Stimulated activated CD4-positive, alpha-beta T cell treated with anti-CD3 and anti-CD28 coated beads, Interleukin-1b, Interleukin-23, amount 100 ng/mL, for 48 hours (primary cell): ENCODE results near the gene GPHB5.
"Not testable (repeated sequence)": the region's sequence is repeated elsewhere in the genome, so short reads cannot be mapped to it uniquely, and the experiment has no call there.

Experiments
- DNase-seq: peaks from one replicate; pipeline ENCODE4 v3.0.0-alpha.2; 2020

GPHB5 gene

DNA sequence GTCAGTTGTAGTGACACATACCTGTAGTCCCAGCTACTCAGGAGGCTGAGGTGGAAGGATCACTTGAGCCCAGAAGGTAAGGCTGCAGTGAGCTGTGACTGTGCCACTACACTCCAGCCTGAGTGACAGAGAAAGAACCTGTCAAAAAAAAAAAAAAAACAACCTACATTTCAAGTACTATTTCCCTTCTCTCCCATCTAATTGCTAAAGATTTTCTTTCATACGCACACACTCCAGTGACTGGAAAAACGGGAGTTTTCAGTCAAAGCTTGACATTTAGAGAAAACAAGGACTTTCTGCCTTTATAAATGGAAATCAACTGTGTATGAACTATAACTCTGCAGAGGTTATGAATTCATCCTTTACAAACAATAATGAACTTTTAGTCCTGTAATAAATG, 25.9 kb downstream of the GPHB5 start:
- no peak for DNase-seq

DNA sequence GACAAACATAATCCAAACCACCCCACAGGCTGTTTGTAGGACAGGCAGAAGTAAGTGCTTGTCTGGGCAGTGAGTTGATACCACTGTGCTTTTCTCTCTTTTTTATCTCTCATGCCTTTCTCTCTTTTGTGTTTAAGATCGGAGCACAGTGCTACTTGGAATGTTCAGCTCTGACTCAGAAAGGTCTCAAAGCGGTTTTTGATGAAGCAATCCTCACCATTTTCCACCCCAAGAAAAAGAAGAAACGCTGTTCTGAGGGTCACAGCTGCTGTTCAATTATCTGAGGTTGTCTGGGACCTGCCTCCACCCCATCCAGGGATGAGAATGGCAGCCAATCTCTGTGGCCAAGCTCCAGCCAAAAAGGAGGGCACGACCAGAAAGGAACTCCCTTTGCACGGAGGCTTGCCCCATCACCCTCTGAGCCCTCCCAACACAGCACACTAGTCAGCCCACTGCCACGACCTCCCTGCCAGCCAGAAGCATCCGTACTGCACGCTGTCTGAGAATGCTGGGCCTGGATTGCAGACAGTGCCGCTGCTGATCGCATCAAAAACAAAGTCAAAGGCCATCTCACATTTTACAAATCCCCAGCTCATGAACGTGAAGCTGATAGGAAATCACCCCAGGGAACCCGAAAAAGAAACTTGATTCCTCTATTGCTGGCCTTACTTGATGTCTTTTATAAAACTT, 27.8 kb downstream of the GPHB5 start:
- DNase-seq: no peak

DNA sequence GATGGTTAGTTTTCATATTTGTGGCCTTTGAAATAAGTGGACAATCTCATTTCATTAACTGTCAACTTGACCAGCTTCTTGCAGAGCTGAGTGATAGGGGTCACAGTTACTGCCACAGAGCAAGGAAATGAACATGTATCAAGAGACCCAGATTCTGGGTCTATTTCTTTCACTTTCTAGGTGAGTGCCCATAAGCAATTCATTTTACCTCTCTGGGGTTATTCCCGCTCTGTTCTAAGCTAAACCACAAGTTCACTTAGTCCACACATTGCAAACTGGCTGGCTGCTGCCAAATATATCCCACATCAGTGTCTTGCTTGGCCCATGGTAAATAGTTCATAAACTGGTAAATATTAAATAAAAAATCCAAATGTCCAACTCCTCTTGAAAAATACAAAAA, 29.9 kb downstream of the GPHB5 start:
- no peak for DNase-seq

- no peak for DNase-seq
Observed at GRCh38 chr14:63287666-63288483, 30.9 kb downstream of the GPHB5 start.

- no peak for DNase-seq
Observed at GRCh38 chr14:63286071-63286470, 32.7 kb downstream of the GPHB5 start.

GRCh38 chr14:63283884-63284248, 34.9 kb downstream of the GPHB5 start:
- no peak for DNase-seq

GRCh38 chr14:63282997-63283883, 35.5 kb downstream of the GPHB5 start:
- DNase-seq: no peak

DNA sequence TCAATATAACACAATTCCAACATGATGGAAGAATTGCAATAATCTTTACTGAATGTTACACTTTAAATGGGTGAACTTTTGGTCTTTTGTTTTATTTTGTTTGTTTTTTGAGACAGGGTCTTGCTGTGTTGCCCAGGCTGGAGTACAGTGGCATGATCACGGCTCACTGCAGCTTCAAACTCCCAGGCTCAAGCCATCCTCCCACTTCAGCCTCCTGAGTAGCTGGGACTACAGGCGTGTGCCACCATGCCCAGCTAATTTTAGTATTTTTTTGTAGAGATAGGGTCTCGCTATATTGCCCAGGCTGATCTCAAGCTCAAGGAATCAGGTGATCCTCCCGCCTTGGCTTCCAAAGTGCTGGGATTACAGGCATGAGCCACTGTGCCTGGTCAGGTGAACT, 38.8 kb downstream of the GPHB5 start:
- DNase-seq: not testable (repeated sequence)

DNA sequence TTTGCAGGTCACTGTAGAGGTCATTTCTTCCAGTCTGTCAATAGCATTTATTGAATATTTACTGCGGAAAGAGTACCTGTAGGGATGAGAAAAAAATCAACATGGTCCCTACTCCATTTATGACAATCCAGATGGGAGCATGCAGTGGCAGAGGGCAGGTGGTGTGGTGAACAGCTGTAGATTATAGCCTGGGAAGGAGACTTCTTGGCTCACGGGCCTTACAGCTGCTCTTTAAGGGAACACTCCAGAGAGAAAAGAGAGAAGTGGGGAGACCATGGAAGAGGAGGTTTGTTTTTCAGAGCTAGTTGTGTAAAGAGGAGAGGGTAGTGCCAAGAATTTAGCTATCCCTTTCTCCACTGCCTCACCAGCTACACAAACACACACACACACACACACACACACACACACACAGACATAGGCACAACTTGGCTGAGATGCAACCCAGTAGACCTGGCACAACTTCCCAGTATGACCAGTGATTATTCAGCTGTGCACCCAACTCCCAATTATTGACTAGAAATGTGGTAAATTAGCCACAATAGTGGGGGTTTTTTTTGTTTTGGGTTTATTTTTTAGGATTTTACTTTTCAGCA, 41.0 kb downstream of the GPHB5 start:
- no peak for DNase-seq

- no peak for DNase-seq
Observed at GRCh38 chr14:63276492-63277342, 42.0 kb downstream of the GPHB5 start.

- DNase-seq: no peak
Observed at GRCh38 chr14:63276016-63276415, 42.7 kb downstream of the GPHB5 start.

DNA sequence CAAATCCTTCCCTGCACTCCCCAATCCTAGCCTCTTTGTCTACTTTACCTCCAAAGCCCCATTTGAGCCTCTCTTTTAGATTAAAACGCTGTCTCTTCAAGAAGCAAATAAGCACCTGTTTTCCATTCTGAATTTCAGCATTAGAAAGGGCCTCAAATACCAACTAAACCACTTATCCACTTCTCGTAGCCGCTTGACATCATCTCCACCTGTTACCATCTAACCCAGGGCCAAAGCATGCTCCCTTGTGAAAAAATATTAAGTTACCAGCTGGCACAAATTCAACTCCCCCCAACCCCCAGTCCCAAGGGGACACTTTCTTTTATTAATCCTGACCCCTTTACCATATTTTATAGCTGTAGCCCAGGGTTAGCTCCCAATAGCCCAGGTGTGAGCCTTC, 43.1 kb downstream of the GPHB5 start:
- no peak for DNase-seq

GRCh38 chr14:63273717-63274655, 44.7 kb downstream of the GPHB5 start:
- no peak for DNase-seq

DNA sequence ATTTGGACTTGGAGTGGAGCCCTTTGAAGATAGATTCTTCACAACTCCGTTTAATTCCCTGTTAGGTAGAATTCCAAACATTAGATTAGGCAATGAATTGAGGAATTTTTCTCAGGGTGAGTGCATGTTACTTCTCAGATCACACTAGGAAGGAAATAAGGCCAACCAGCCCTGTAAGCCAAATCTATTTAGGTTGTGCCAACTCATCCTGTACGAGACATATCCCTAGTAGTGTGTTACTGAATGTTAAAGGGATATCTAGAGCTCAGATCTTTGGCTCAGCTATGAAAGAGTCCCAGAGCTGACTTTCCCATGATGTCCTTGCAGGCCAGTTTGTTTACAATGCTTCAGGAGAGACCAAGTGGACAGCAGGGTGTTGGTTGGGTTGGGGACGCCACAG, 45.6 kb downstream of the GPHB5 start:
- DNase-seq: no peak

GRCh38 chr14:63269561-63270225, 49.0 kb downstream of the GPHB5 start:
- no peak for DNase-seq

GRCh38 chr14:63268771-63269170, 50.0 kb downstream of the GPHB5 start:
- DNase-seq: no peak

DNA sequence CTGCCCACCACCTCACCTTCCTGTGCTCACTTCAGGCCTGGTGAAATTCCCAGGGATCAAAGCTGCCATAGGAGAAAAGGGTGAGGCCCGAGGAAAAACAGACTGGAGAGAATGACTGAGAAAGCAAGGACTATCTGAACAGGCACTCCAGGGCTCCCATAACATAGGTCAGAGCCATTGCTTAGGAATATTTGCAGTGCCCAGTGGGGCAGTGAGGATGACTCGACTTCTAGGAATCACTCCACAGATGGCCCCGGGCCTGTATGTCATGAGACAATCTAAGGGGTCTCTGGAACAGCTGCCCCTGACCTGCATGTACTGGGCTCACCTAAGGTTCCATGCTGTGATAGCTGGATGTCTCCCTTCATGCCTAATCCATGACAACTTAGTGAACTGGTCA, 51.6 kb downstream of the GPHB5 start:
- no peak for DNase-seq

- DNase-seq: no peak
Observed at GRCh38 chr14:63266106-63266505, 52.6 kb downstream of the GPHB5 start.
